HG03571 (cell line): ENCODE data around the gene MCMBP.

Source experiments
- ATAC-seq: cut with Tn5 transposase; IDR thresholded peaks from one replicate; pipeline ENCODE4 v1.9.1; 2021; ENCODE audit not compliant: unreplicated experiment

MCMBP gene

DNA sequence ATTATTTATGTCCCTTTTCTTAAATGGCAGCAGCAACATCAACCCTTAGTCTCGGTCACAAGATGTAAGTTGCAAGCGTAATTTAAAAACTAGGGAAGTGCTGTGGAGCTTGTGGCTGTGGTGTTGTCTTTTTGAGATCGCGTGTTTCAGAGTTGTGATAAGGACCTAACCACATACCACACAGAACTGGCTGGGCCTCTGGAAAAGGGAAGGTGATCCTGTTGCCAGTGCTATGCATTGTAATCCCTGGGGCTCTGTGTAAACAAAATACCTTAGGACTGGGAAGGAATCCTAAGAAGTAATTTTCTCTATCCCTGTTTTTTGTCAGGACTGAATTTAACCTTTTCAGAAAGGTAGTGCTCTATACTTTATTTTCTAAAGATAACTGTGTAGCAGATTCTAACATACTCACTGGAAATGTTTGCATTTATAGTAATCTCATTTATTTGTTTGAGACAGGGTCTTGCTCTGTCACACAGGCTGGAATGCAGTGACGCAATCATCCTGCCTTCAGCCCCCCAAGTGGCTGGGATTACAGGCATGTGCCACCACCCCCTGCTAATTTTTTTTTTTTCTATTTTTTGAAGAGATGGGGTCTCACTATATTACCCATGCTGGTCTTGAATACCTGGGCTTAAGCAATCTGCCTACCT, 86.4 kb downstream of the MCMBP start:
- ATAC-seq = no peak

DNA sequence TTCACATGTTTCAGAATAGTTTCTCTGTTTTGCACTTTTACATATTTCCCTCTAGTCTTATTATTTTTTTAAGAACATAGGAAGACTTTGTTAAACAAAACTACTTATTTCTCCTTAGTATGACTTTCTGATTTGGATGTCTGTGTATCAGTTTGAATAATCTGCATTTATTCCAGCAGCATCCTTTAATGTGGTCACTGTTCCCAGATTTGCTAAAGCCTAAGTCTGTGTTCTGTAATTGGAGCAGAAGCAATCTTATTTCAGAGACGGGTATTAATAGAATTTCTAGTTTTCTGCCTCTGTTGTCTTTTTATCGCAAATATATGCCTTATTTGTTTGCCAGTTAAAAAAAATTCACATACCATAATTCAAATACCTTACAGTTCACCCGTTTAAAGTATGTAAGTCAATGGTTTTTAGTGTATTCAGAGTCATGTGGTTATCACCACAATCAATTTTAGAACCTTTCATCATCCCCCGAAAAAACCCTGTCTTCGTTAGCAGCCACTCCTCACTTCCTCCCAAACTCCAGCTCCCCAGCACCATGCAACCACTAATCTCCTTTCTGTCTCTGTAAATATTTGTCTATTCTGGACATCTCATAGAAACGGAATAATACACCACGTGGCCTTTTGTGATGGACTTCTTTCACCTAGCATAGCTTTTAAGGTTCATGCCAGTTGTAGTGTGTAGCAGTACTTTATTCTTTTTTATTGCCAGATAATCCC, 88.1 kb downstream of the MCMBP start:
- no peak for ATAC-seq

GRCh38 chr10:119783665-119784027, 89.0 kb downstream of the MCMBP start:
- no peak for ATAC-seq

DNA sequence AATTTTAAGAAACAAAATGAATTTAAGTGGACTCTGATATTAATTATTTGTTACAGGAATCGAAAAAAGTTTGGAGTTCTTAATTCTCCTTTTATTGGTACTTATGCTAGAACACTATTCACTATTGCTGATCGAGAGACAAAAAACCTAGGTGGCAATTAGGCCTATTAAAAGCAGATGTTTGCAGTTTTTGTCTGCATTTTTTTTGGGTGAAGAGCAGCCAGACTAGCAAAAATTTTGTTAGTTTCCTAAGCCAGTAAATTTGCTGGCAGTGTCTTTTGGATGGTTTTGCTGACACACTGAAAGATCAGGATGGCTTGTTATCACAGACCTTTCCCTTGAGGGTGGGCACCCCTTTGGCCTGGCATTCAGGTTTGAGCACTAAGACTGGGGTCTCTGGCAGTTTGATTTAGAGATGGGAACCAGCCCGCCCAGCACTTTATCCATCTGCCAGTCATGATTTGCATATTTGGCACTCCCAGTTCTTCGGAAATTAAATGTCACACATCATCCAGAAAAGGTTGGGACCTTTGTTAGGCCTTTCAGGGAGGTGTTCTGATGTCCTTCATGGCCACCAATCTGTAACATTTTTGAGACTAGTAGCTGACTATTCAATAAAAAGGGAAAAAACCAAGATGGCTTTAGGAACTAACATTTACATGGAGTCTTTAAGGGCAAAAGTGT, 89.5 kb downstream of the MCMBP start:
- no peak for ATAC-seq

DNA sequence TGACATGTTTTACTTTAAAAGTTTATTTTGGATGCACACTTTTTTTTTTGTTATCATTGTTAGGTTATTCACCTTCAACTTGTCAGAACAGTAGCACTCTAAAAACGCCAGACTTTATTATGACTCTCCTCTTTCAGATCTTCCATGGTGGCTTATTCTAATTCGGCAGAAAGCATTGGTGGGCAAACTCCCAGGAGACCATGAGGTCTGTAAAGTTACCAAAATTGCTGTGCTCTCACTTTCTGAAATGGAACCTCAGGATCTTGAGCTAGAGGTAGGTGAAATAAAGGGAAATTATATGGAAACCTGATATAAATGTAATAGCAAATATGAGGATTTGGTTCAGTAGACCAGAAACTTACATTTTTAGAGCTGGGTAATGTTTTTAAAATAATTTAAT, 91.1 kb downstream of the MCMBP start:
- ATAC-seq = no peak

DNA sequence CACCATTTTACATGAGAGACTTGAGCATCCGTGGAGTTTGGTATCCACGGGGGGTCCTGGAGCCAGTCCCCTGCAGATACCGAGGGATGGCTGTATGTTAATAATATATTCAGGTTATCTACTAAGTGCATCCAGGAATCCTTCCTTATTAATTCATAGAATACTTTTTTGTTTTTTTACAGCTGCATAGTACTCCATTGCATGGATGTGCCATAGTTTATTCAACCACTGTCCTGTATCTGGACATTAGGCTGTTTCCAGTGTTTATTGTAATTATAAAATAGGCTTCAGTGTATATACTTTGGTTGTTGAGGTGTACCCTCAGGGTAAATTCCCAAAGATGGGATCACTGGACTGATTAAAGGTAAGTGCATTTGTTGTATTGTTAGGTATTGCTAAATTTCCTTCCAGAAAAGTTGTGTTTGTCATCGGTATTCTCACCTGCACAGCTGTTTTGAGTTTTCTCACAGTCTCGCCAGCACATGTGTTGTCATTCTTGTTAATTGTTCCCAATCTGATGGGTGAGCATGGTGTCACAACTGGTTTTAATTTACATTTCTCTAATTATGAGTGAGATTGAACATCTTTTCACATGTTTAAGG, 91.7 kb downstream of the MCMBP start:
- ATAC-seq = no peak
